NCI-H526 (cell line): ENCODE measurements around the gene TAF1B.

Source experiments
- DNase-seq, 2 experiments: peaks; one replicate each; lab custom pipeline; 2025; lab: John Stamatoyannopoulos, UW

The TAF1B gene

GRCh38 chr2:9843229-9844035 is at the start of gene TAF1B:
TAF1B (plus strand) TSS chr2:9843474; CDS start chr2:9843542, 68 bp downstream.
- peak; percentile 85 to 95 for DNase-seq

GRCh38 chr2:9793918-9794717 is 49.2 kb upstream of the TAF1B start:
- no peak for DNase-seq

GRCh38 chr2:9795071-9795470 is 48.2 kb upstream of the TAF1B start:
- no peak for DNase-seq

GRCh38 chr2:9796056-9797010 is 46.9 kb upstream of the TAF1B start:
- no peak for DNase-seq

- DNase-seq, result peak in 1 of 2 experiments; percentile 47
Observed at GRCh38 chr2:9797086-9797485, 46.2 kb upstream of the TAF1B start.

GRCh38 chr2:9797681-9798556 is 45.4 kb upstream of the TAF1B start:
- DNase-seq, result peak; percentile 21 to 66

- no peak for DNase-seq
Observed at GRCh38 chr2:9799011-9799596, 44.2 kb upstream of the TAF1B start.

- peak; percentile 37 to 85 for DNase-seq
Observed at GRCh38 chr2:9799729-9800632, 43.3 kb upstream of the TAF1B start.

- DNase-seq, result no peak
Observed at GRCh38 chr2:9800639-9800974, 42.7 kb upstream of the TAF1B start.

- DNase-seq, result no peak
Observed at GRCh38 chr2:9800975-9801726, 42.1 kb upstream of the TAF1B start.

GRCh38 chr2:9802576-9802993 is 40.7 kb upstream of the TAF1B start:
- no peak for DNase-seq

GRCh38 chr2:9803023-9803805 is 40.1 kb upstream of the TAF1B start:
- DNase-seq, result no peak

- DNase-seq, result no peak
Observed at GRCh38 chr2:9805435-9806297, 37.6 kb upstream of the TAF1B start.

GRCh38 chr2:9806298-9806610 is 37.0 kb upstream of the TAF1B start:
- DNase-seq, result no peak

- no peak for DNase-seq
Observed at GRCh38 chr2:9806656-9807055, 36.6 kb upstream of the TAF1B start.

- no peak for DNase-seq
Observed at GRCh38 chr2:9807056-9807455, 36.2 kb upstream of the TAF1B start.
